C4-2B (cell line): ENCODE data around the gene RAP1A.

Experiments used
- ZFX ChIP-seq: fragments of 450-650 bp; IDR thresholded peaks from 2 replicates; pipeline ENCODE4 v1.6.1; 2017
- TF ChIP-seq, protein P1 (sequence below): fragments of 450-650 bp; conservative IDR thresholded peaks from 2 replicates; pipeline ENCODE4 v1.5.1; 2017; ENCODE audit warnings: mild to moderate bottlenecking

GRCh38 chr1:111658622-111659021 is 39.0 kb downstream of the RAP1A start:
- TF ChIP-seq, protein P1, sequence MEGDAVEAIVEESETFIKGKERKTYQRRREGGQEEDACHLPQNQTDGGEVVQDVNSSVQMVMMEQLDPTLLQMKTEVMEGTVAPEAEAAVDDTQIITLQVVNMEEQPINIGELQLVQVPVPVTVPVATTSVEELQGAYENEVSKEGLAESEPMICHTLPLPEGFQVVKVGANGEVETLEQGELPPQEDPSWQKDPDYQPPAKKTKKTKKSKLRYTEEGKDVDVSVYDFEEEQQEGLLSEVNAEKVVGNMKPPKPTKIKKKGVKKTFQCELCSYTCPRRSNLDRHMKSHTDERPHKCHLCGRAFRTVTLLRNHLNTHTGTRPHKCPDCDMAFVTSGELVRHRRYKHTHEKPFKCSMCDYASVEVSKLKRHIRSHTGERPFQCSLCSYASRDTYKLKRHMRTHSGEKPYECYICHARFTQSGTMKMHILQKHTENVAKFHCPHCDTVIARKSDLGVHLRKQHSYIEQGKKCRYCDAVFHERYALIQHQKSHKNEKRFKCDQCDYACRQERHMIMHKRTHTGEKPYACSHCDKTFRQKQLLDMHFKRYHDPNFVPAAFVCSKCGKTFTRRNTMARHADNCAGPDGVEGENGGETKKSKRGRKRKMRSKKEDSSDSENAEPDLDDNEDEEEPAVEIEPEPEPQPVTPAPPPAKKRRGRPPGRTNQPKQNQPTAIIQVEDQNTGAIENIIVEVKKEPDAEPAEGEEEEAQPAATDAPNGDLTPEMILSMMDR = no peak
- TF ChIP-seq ZFX = no peak
